Measurements from ENCODE around the gene PCCA.

GRCh38 chr13:100387416-100387815, 298.5 kb downstream of the PCCA start:
- TF ChIP-seq SP1 (IDR thresholded peaks at IDR 0.05) (no peak), ZNF384 (IDR thresholded peaks at IDR 0.05) (no peak), FOXM1 (IDR thresholded peaks at IDR 0.05; ENCODE audit: borderline replicate concordance) (no peak), BHLHE40 (IDR thresholded peaks at IDR 0.05; ENCODE audit: borderline replicate concordance) (no peak), SUZ12 (IDR thresholded peaks at IDR 0.05) (no peak), PKNOX1 (IDR thresholded peaks at IDR 0.05) (no peak), HDGF (IDR thresholded peaks at IDR 0.05; ENCODE audit: borderline replicate concordance) (no peak), NFRKB (IDR thresholded peaks at IDR 0.05) (no peak), TARDBP (IDR thresholded peaks at IDR 0.05) (no peak), ARNT (IDR thresholded peaks at IDR 0.05) (no peak), CTBP1 (IDR thresholded peaks at IDR 0.05; ENCODE audit: borderline replicate concordance) (no peak), ELF4 (IDR thresholded peaks at IDR 0.05) (no peak)
